IMR-90 (cell line): ENCODE measurements around the gene RPS28. TPM values are rescaled to one million over a fixed set of nuclear protein-coding genes. Genes with fewer than 3 reads are reported as not detected.

Source experiments
- ATAC-seq: fragments of 200-7000 bp; cut with Tn5 transposase; 2 replicates; pipeline ENCODE4 v1.9.1; 2020; ENCODE audit warnings: low read depth, mild to moderate bottlenecking, moderate library complexity
- BruUV-seq: library from RNA; stranded (reverse); fragments of 400-500 nt; replicated peaks from 2 replicates; lab custom pipeline; 2021; lab: Mats Ljungman, UMichigan
- CTCF ChIA-PET: fragments of 300-600 bp; formaldehyde crosslinking; extraction: SDS; loops from one replicate; lab custom pipeline; 2021; ENCODE audit warnings: antibody characterized with exemption; lab: Yijun Ruan, JAX
- POLR2A ChIA-PET: fragments of 300-600 bp; sonication (Branson Sonifier 250); formaldehyde crosslinking; loops from one replicate; lab custom pipeline; 2022; ENCODE audit warnings: antibody characterized with exemption; ENCODE audit not compliant: unreplicated experiment; lab: Charles Lee
- DNase-seq: peaks from one replicate; pipeline ENCODE4 v3.0.0; 2013
- H2AFZ ChIP-seq: replicated peaks from 2 replicates; pipeline ENCODE3; 2013; ENCODE audit warnings: low read length, mild to moderate bottlenecking; ENCODE audit not compliant: poor library complexity
- H2AK5ac ChIP-seq: 2 replicates; pipeline ENCODE4 v1.6.1; 2013; ENCODE audit warnings: low read depth, low read length, inconsistent platforms
- H2AK9ac ChIP-seq: replicated peaks from 2 replicates; pipeline ENCODE3; 2013; ENCODE audit warnings: mild to moderate bottlenecking, low read depth, low read length, moderate library complexity; ENCODE audit not compliant: poor library complexity
- H2BK120ac ChIP-seq: 2 replicates; pipeline ENCODE4 v1.6.1; 2013; ENCODE audit warnings: low read depth, low read length, inconsistent platforms
- H2BK15ac ChIP-seq: 3 replicates; pipeline ENCODE4 v1.6.1; 2013; ENCODE audit warnings: low read depth, low read length, inconsistent platforms
- H2BK20ac ChIP-seq: 2 replicates; pipeline ENCODE4 v1.6.1; 2013; ENCODE audit warnings: low read depth, mild to moderate bottlenecking, inconsistent platforms, low read length, moderate library complexity
- H2BK5ac ChIP-seq: 2 replicates; pipeline ENCODE4 v1.6.1; 2013; ENCODE audit warnings: mild to moderate bottlenecking, low read depth, low read length, inconsistent platforms; ENCODE audit not compliant: poor library complexity, severe bottlenecking
- H3K14ac ChIP-seq: replicated peaks from 2 replicates; pipeline ENCODE4 v1.6.1; 2013; ENCODE audit warnings: low read depth, low read length, inconsistent platforms
- H3K18ac ChIP-seq: 2 replicates; pipeline ENCODE4 v1.6.1; 2013; ENCODE audit warnings: low read depth, low read length, control low read depth
- H3K23ac ChIP-seq: 2 replicates; pipeline ENCODE4 v1.6.1; 2013; ENCODE audit warnings: low read depth, low read length, inconsistent platforms
- H3K27ac ChIP-seq: 2 replicates; pipeline ENCODE4 v1.5.1; 2013; ENCODE audit warnings: mild to moderate bottlenecking, control low read depth, low read length; ENCODE audit not compliant: insufficient read depth
- H3K27me3 ChIP-seq: 2 replicates; pipeline ENCODE4 v1.6.1; 2013; ENCODE audit warnings: low read length; ENCODE audit not compliant: control insufficient read depth, insufficient read depth
- H3K36me3 ChIP-seq: 2 replicates; pipeline ENCODE4 v1.6.1; 2013; ENCODE audit warnings: low read length, mixed read lengths; ENCODE audit not compliant: control insufficient read depth, insufficient read depth
- H3K4ac ChIP-seq: 2 replicates; pipeline ENCODE4 v1.6.1; 2013; ENCODE audit warnings: low read depth, low read length, inconsistent platforms
- H3K4me1 ChIP-seq: 2 replicates; pipeline ENCODE4 v1.6.1; 2013; ENCODE audit warnings: low read length, mixed read lengths; ENCODE audit not compliant: control insufficient read depth, insufficient read depth
- H3K4me2 ChIP-seq: 2 replicates; pipeline ENCODE4 v1.6.1; 2013; ENCODE audit warnings: low read depth, mild to moderate bottlenecking, control low read depth, low read length, moderate library complexity
- H3K4me3 ChIP-seq: 2 replicates; pipeline ENCODE4 v1.5.1; 2013; ENCODE audit warnings: low read depth, mild to moderate bottlenecking, control low read depth, low read length, moderate library complexity; ENCODE audit not compliant: insufficient read depth
- H3K56ac ChIP-seq: 2 replicates; pipeline ENCODE4 v1.6.1; 2013; ENCODE audit warnings: low read length, inconsistent platforms; ENCODE audit not compliant: insufficient read depth; ENCODE audit errors: extremely low read depth
- H3K79me1 ChIP-seq, 2 experiments: 2 replicates each; pipeline ENCODE4 v1.6.1; 2013; ENCODE audit warnings: low read length in 2 of 2, inconsistent platforms in 1 of 2, low read depth in 1 of 2
- H3K9ac ChIP-seq: 2 replicates; pipeline ENCODE4 v1.6.1; 2013; ENCODE audit warnings: low read depth, low read length, control low read depth
- H3K9me1 ChIP-seq: 2 replicates; pipeline ENCODE4 v1.6.1; 2013; ENCODE audit warnings: low read length, inconsistent platforms; ENCODE audit not compliant: insufficient read depth
- H3K9me3 ChIP-seq: 2 replicates; pipeline ENCODE4 v1.6.1; 2013; ENCODE audit warnings: low read length; ENCODE audit not compliant: control insufficient read depth, insufficient read depth
- H4K20me1 ChIP-seq: 2 replicates; pipeline ENCODE4 v1.6.1; 2013; ENCODE audit warnings: low read length, inconsistent platforms; ENCODE audit not compliant: insufficient read depth
- H4K5ac ChIP-seq: 2 replicates; pipeline ENCODE4 v1.6.1; 2013; ENCODE audit warnings: mild to moderate bottlenecking, low read depth, low read length, control low read depth
- H4K8ac ChIP-seq, 2 experiments: 2 replicates each; pipeline ENCODE4 v1.6.1; 2013; ENCODE audit warnings: low read depth in 2 of 2, low read length in 2 of 2, control low read depth in 1 of 2, inconsistent platforms in 1 of 2
- H4K91ac ChIP-seq: 2 replicates; pipeline ENCODE4 v1.6.1; 2013; ENCODE audit warnings: low read depth, low read length, inconsistent platforms; ENCODE audit not compliant: insufficient read depth
- BHLHE40 ChIP-seq: fragments of 150-350 bp; IDR thresholded peaks from 2 replicates; pipeline ENCODE4 v1.6.1; 2016; ENCODE audit warnings: mild to moderate bottlenecking, low read depth, low read length
- CEBPB ChIP-seq: IDR thresholded peaks from 2 replicates; pipeline ENCODE4 v1.6.1; 2012; ENCODE audit warnings: low read depth, low read length, improper control_type of control experiment
- FOS ChIP-seq: fragments of 150-350 bp; IDR thresholded peaks from 2 replicates; pipeline ENCODE4 v1.6.1; 2016; ENCODE audit warnings: low read depth, low read length
- MAFK ChIP-seq: IDR thresholded peaks from 2 replicates; pipeline ENCODE4 v1.6.1; 2012; ENCODE audit warnings: low read depth, low read length, improper control_type of control experiment
- MAZ ChIP-seq: IDR thresholded peaks from 2 replicates; pipeline ENCODE4 v1.6.1; 2012; ENCODE audit warnings: low read depth, mild to moderate bottlenecking, low read length, improper control_type of control experiment, moderate library complexity, borderline replicate concordance
- NFE2L2 ChIP-seq: fragments of 150-350 bp; IDR thresholded peaks from 2 replicates; pipeline ENCODE4 v1.6.1; 2016; ENCODE audit warnings: low read depth, mild to moderate bottlenecking, low read length
- POLR2A ChIP-seq: IDR thresholded peaks from 2 replicates; pipeline ENCODE4 v1.6.1; 2012; ENCODE audit warnings: mild to moderate bottlenecking, low read depth, low read length
- RAD21 ChIP-seq: IDR thresholded peaks from 2 replicates; pipeline ENCODE4 v1.6.1; 2012; ENCODE audit warnings: low read length, improper control_type of control experiment
- SMC3 ChIP-seq: fragments of 150-350 bp; IDR thresholded peaks from 2 replicates; pipeline ENCODE4 v1.6.1; 2016; ENCODE audit warnings: low read depth, mild to moderate bottlenecking, antibody characterized with exemption, low read length, moderate library complexity
- WGBS, 2 experiments: methylation state at CpG; one replicate each; pipeline versions ENCODE4 v1.1.5 to v1.1.7; 2013; ENCODE audit warnings: missing lambda C conversion rate in 2 of 2; ENCODE audit not compliant: insufficient read length in 1 of 2; ENCODE audit errors: extremely low coverage in 2 of 2; 5-methylcytosine and 5-hydroxymethylcytosine counted together
- dilution Hi-C: fragments of 300-500 bp; cut with HindIII; formaldehyde crosslinking; loops from one replicate; pipeline ENCODE4 v1.14.3; 2018; ENCODE audit warnings: low sequenced_read_pairs; ENCODE audit not compliant: unreplicated experiment
- in situ Hi-C: fragments of 300-500 bp; cut with MboI; formaldehyde crosslinking; loops from 3 replicates; pipeline ENCODE4 v1.14.3; 2019; ENCODE audit warnings: low sequenced_read_pairs, inconsistent platforms, mixed read lengths
- intact Hi-C: fragments of 100-400 bp; cut with micrococcal nuclease; formaldehyde crosslinking; loops from 2 replicates; pipeline ENCODE4 v1.10.0; 2022
- polyA plus RNA-seq, 3 experiments: library from polyadenylated mRNA; depleted of rRNA; stranded (reverse); fragments of >200 nt; gene quantifications; 2 replicates each; pipeline ENCODE4 v1.2.3, GENCODE V29; 2012; ENCODE audit warnings: low replicate concordance in 1 of 3
- total RNA-seq: library from RNA; depleted of rRNA; stranded (reverse); fragments of >200 nt; gene quantifications from 2 replicates; pipeline ENCODE4 v1.2.3, GENCODE V29; 2012
- TF ChIP-seq, protein P1 (sequence below): conservative IDR thresholded peaks from 2 replicates; pipeline ENCODE4 v1.5.1; 2012; ENCODE audit warnings: mild to moderate bottlenecking, low read depth, low read length, improper control_type of control experiment
- TF ChIP-seq, protein P2 (sequence below): fragments of 150-350 bp; IDR thresholded peaks from 2 replicates; pipeline ENCODE4 v1.6.1; 2016; ENCODE audit warnings: low read depth, mild to moderate bottlenecking, low read length, moderate library complexity, borderline replicate concordance

The RPS28 gene
- total and polyA plus RNA-seq, 2 of the 4 experiments (the other 2 are of a cell fraction) = 143 to 643 TPM

DNA sequence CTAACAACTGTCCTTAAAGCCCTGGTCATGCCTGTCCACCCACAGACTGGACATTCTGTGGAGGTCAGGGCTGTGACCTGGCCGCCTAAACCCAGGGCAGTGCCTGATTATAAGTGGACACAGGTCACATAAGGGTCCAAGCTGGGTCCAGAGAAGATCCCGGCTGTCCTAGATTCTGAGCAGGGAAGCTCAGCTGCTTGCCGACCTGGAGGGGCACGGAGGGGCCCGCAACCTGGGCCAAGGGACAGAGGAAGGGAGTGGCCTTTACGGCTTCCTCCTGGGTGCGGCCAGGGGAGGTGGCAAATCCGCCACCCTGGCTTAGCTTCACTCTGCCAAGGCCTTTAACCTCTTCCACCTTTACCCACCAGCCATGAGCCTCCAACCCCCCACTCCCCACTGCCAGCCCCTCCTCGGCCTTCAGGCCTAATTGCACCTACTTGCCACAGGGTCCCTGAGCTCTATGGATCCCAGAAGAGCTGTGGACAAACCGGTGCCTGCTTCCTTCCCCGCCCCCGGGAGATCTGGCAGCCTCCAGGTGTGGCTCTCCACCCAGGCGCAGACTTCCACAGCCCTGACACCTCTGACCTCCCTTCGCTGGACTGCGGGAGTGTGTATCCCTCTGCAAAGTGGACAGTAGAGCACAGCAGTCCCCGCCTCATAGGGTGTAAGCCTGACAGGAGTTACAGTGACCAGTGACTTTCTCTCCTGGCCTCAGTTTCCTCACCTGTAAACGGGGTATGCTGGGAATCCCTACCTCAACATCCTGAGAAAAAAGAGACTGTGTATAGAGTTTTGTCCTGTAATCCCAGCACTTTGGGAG is 14.9 kb upstream of the RPS28 start:
- dilution Hi-C loops = no loop called here
- Histone ChIP-seq H3K4ac (no peak overlapping the region), H3K4me2 (no peak overlapping the region), H2BK5ac (no peak overlapping the region), H4K5ac (no peak overlapping the region), H2AK9ac (no peak overlapping the region), H2BK20ac (no peak overlapping the region), H4K91ac (no peak overlapping the region), H2AK5ac (no peak overlapping the region), H3K4me3 (no peak overlapping the region), H3K56ac (no peak overlapping the region), H2BK120ac (no peak overlapping the region), H4K8ac (no peak overlapping the region), H2BK15ac (no peak overlapping the region), H4K20me1 (no peaks in the 10 kb centered on the region), H3K36me3 (peaks cover 11% of the 10 kb centered on the region), H3K9ac (no peak overlapping the region), H3K4me1 (peaks cover 6% of the 10 kb centered on the region), H3K27ac (no peak overlapping the region), H3K18ac (no peak overlapping the region), H3K14ac (no peak overlapping the region), H3K9me3 (no peaks in the 10 kb centered on the region), H3K9me1 (peaks cover 3% of the 10 kb centered on the region), H3K23ac (no peak overlapping the region), H2AFZ (no peak overlapping the region), H3K27me3 (no peaks in the 10 kb centered on the region), H3K79me1 (peaks cover 6 to 22% of the 10 kb centered on the region in 2 experiments; a peak in 3 of 4 replicates)
- no peak for TF ChIP-seq POLR2A
- no peak for TF ChIP-seq CEBPB
- TF ChIP-seq RAD21 = no peak
- TF ChIP-seq, protein P1, sequence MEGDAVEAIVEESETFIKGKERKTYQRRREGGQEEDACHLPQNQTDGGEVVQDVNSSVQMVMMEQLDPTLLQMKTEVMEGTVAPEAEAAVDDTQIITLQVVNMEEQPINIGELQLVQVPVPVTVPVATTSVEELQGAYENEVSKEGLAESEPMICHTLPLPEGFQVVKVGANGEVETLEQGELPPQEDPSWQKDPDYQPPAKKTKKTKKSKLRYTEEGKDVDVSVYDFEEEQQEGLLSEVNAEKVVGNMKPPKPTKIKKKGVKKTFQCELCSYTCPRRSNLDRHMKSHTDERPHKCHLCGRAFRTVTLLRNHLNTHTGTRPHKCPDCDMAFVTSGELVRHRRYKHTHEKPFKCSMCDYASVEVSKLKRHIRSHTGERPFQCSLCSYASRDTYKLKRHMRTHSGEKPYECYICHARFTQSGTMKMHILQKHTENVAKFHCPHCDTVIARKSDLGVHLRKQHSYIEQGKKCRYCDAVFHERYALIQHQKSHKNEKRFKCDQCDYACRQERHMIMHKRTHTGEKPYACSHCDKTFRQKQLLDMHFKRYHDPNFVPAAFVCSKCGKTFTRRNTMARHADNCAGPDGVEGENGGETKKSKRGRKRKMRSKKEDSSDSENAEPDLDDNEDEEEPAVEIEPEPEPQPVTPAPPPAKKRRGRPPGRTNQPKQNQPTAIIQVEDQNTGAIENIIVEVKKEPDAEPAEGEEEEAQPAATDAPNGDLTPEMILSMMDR = no peak
- TF ChIP-seq FOS = no peak
- TF ChIP-seq, protein P2, sequence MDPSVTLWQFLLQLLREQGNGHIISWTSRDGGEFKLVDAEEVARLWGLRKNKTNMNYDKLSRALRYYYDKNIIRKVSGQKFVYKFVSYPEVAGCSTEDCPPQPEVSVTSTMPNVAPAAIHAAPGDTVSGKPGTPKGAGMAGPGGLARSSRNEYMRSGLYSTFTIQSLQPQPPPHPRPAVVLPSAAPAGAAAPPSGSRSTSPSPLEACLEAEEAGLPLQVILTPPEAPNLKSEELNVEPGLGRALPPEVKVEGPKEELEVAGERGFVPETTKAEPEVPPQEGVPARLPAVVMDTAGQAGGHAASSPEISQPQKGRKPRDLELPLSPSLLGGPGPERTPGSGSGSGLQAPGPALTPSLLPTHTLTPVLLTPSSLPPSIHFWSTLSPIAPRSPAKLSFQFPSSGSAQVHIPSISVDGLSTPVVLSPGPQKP = no peak
- no peak for TF ChIP-seq MAZ
- no peak for TF ChIP-seq BHLHE40
- TF ChIP-seq SMC3 = no peak
- no peak for TF ChIP-seq NFE2L2
- no peak for TF ChIP-seq MAFK
- 81% methylated on average over 5 of the region's 17 CpGs; no CpG with 5 or more reads in 1 of the 2 experiments for WGBS, 2 experiments
- ATAC-seq (no peak), DNase-seq (no peak)
- ChIA-PET CTCF (no interaction called here), POLR2A (no interaction called here)
- in situ Hi-C loops = no loop called here
- BruUV-seq = no TSS peak
- intact Hi-C loops = no loop called here
